ENCODE data around the gene ETV3L.

DNA sequence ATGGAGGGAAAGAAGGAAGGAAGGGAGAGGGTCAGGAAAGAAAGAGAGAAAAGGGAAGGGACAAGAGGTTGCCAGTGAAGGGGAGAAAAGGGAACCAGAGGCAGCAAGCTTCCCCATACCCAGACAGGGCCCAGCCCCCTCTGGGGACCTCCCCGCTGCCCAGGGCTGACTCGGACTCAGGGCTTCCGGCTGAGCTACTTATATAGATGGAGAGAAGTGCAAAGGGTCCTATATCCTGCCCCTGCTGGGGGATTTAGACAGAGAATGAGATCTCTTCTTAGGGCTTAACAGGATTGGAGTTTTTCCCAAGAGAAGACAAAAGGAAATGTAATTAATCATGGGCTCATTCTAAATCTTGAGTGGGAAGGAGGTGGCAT, at the start of gene ETV3L:
- TF ChIP-seq EZH2 (IDR thresholded peaks at IDR 0.05): no peak
- TF ChIP-seq POLR2AphosphoS5 (IDR thresholded peaks at IDR 0.05; ENCODE audit: borderline replicate concordance, low read depth, low read length): no peak
